ENCODE measurements around the gene CPD. TPM values are rescaled to one million over a fixed set of nuclear protein-coding genes. Genes with fewer than 3 reads are reported as not detected.

Gene CPD
- total and polyA plus RNA-seq, 2 donors (not counting 1 experiment from before 2014, with no cell fraction given) = 88.8 to 220 TPM

DNA sequence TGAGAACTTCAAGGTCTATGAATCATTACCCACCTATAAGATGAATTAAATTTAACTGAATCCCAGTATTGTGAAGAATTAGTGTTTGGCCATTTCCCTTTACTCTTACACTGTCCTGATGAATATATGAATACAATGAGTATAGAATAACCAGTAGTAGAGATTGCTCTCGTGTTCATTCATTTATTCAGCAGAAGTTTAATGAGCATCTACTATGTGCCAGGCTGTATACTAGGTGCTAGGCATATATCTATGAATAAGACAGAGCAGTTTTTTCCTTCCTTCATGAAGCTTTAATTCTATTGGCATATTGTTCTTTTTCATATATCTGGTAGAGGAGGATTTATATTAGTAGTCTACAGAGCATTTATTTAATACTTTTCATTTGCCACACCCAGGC lies 104.4 kb downstream of the CPD start:
- Histone ChIP-seq H3K79me2 (ENCODE audit: control insufficient read depth, insufficient read depth, low read length) (peaks cover 13% of the 10 kb centered on the region), H3K27ac (ENCODE audit: insufficient read depth, low read length) (no peak overlapping the region)

DNA sequence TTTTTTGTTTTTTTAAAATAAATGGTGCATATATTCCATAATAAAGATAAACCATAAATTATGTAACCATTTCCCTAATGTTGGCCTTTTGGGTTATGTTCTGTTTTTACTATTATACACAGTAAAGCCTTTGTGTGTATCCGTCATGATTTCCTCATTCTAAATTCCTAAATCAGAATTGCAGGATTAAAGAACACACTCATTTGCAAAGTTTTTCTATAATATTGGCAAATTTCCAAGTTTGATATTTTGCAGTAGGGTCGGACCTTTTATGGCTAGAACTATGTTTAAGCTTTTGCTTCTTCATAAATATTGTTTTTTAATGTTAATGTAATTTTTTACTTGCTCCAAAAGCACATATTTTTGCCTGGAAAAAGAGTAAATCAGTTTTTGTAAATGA lies 115.1 kb downstream of the CPD start:
- Histone ChIP-seq H3K27ac (ENCODE audit: insufficient read depth, low read length) (no peak overlapping the region), H3K4me3 (replicated peaks in 1 of 4; ENCODE audit: control extremely low read depth in 1 of 4, insufficient read depth in 1 of 4, low read depth in 3 of 4, low read length in 4 of 4) (no peak overlapping the region), H3K36me3 (ENCODE audit: control insufficient read depth, insufficient read depth, low read length) (peaks cover 12% of the 10 kb centered on the region), H4K20me1 (ENCODE audit: control insufficient read depth, extremely low read depth, insufficient read depth, low read length) (no peaks in the 10 kb centered on the region), H3K27me3 (ENCODE audit: control insufficient read depth, insufficient read depth, low read length) (no peaks in the 10 kb centered on the region), H3K9me3 (ENCODE audit: control insufficient read depth, insufficient read depth, low read depth, low read length) (no peaks in the 10 kb centered on the region), H2AFZ (ENCODE audit: low read length) (no peak overlapping the region), H3K4me2 (ENCODE audit: extremely low read depth, insufficient read depth, low read length) (no peak overlapping the region), H3K4me1 (ENCODE audit: control insufficient read depth, extremely low read depth, insufficient read depth, low read length) (no peaks in the 10 kb centered on the region), H3K9ac (ENCODE audit: insufficient read depth, low read length) (no peak overlapping the region), H3K79me2 (ENCODE audit: control insufficient read depth, insufficient read depth, low read length) (no peaks in the 10 kb centered on the region)
- no peak for TF ChIP-seq EZH2 (IDR thresholded peaks at IDR 0.05; ENCODE audit: low read length, missing control alignments)
- TF ChIP-seq, protein P1, sequence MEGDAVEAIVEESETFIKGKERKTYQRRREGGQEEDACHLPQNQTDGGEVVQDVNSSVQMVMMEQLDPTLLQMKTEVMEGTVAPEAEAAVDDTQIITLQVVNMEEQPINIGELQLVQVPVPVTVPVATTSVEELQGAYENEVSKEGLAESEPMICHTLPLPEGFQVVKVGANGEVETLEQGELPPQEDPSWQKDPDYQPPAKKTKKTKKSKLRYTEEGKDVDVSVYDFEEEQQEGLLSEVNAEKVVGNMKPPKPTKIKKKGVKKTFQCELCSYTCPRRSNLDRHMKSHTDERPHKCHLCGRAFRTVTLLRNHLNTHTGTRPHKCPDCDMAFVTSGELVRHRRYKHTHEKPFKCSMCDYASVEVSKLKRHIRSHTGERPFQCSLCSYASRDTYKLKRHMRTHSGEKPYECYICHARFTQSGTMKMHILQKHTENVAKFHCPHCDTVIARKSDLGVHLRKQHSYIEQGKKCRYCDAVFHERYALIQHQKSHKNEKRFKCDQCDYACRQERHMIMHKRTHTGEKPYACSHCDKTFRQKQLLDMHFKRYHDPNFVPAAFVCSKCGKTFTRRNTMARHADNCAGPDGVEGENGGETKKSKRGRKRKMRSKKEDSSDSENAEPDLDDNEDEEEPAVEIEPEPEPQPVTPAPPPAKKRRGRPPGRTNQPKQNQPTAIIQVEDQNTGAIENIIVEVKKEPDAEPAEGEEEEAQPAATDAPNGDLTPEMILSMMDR (conservative IDR thresholded peaks at IDR 0.05 in 1 of 2, IDR thresholded peaks at IDR 0.05 in 1 of 2; ENCODE audit: low read depth in 1 of 2, low read length in 2 of 2) = no peak
- DNase-seq (ENCODE audit: low read depth in 2 of 2) = peak in 1 of 2 donors; percentile 3

More for the DNA sequence above, 104.4 kb downstream of the CPD start:
- DNase-seq (ENCODE audit: low read depth in 2 of 2) = no peak
- no peak overlapping the region for H3K9ac ChIP-seq (ENCODE audit: insufficient read depth, low read length)
- no peak overlapping the region for H2AFZ ChIP-seq (ENCODE audit: low read length)
- no peak overlapping the region for H3K4me2 ChIP-seq (ENCODE audit: extremely low read depth, insufficient read depth, low read length)
- H4K20me1 ChIP-seq (ENCODE audit: control insufficient read depth, extremely low read depth, insufficient read depth, low read length) = no peaks in the 10 kb centered on the region
- no peak overlapping the region for H3K4me3 ChIP-seq (replicated peaks in 1 of 4; ENCODE audit: control extremely low read depth in 1 of 4, insufficient read depth in 1 of 4, low read depth in 3 of 4, low read length in 4 of 4)
- H3K4me1 ChIP-seq (ENCODE audit: control insufficient read depth, extremely low read depth, insufficient read depth, low read length) = no peaks in the 10 kb centered on the region
- TF ChIP-seq EZH2 (IDR thresholded peaks at IDR 0.05; ENCODE audit: low read length, missing control alignments) = no peak
- TF ChIP-seq, protein P1 (conservative IDR thresholded peaks at IDR 0.05 in 1 of 2, IDR thresholded peaks at IDR 0.05 in 1 of 2; ENCODE audit: low read depth in 1 of 2, low read length in 2 of 2) = no peak
- peaks cover 3% of the 10 kb centered on the region for H3K36me3 ChIP-seq (ENCODE audit: control insufficient read depth, insufficient read depth, low read length)
- no peaks in the 10 kb centered on the region for H3K9me3 ChIP-seq (ENCODE audit: control insufficient read depth, insufficient read depth, low read depth, low read length)
- H3K27me3 ChIP-seq (ENCODE audit: control insufficient read depth, insufficient read depth, low read length) = no peaks in the 10 kb centered on the region

DNA sequence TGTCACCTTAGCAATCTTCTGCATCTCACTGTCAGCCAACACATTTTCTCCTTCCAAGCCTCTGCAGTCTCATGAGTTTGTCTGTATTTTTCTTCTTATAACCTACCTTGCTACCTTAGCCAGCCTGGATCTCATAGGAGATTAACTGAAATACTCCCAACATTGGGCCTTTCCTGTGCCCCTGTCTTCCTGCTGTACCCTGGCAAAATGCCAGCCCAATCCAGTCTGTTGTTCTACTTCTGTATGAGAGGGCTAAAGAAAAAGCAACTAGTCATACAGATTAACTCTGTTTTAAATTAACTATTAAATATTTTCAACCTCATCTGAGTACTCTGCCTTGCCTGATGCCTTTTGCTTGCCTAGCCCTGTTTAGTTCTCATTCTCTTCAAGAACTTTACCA lies 116.9 kb downstream of the CPD start:
- no peak for TF ChIP-seq EZH2 (IDR thresholded peaks at IDR 0.05; ENCODE audit: low read length, missing control alignments)
- TF ChIP-seq, protein P1 (conservative IDR thresholded peaks at IDR 0.05 in 1 of 2, IDR thresholded peaks at IDR 0.05 in 1 of 2; ENCODE audit: low read depth in 1 of 2, low read length in 2 of 2) = no peak

More for the DNA sequence above, 116.9 kb downstream of the CPD start:
- Histone ChIP-seq H3K4me3 (replicated peaks in 1 of 4; ENCODE audit: control extremely low read depth in 1 of 4, insufficient read depth in 1 of 4, low read depth in 3 of 4, low read length in 4 of 4) (no peak overlapping the region), H2AFZ (ENCODE audit: low read length) (no peak overlapping the region), H4K20me1 (ENCODE audit: control insufficient read depth, extremely low read depth, insufficient read depth, low read length) (no peaks in the 10 kb centered on the region), H3K79me2 (ENCODE audit: control insufficient read depth, insufficient read depth, low read length) (no peaks in the 10 kb centered on the region), H3K4me2 (ENCODE audit: extremely low read depth, insufficient read depth, low read length) (no peak overlapping the region), H3K4me1 (ENCODE audit: control insufficient read depth, extremely low read depth, insufficient read depth, low read length) (no peaks in the 10 kb centered on the region), H3K9ac (ENCODE audit: insufficient read depth, low read length) (no peak overlapping the region), H3K27me3 (ENCODE audit: control insufficient read depth, insufficient read depth, low read length) (no peaks in the 10 kb centered on the region), H3K9me3 (ENCODE audit: control insufficient read depth, insufficient read depth, low read depth, low read length) (no peaks in the 10 kb centered on the region), H3K36me3 (ENCODE audit: control insufficient read depth, insufficient read depth, low read length) (peaks cover 10% of the 10 kb centered on the region), H3K27ac (ENCODE audit: insufficient read depth, low read length) (no peak overlapping the region)
- DNase-seq (ENCODE audit: low read depth in 2 of 2) = no peak
